ENCODE results near the gene BHMT2.

DNA sequence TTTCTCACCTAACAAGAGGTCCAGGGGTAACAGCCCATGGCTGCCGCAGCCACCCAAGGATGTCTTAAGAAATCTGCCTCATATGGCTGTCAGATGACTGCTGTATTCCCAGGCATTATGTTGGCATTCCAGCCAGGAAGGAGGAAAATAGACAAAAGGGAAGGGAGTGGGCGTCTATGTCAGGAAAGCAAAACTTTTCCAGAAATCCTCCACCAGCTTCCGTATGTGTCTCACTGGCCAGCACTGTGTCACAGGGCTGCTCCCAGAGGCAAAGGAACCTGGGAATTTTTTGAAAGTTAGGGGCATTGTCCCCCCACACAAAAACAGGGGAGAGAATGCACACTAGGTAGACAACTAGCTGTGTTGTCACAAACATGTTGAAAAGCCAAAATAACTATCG, 7.3 kb downstream of the BHMT2 start:
- TF ChIP-seq POLR2AphosphoS5 (IDR thresholded peaks at IDR 0.05) (no peak), POLR2A (IDR thresholded peaks at IDR 0.05) (no peak)
